NCI-H146 (cell line): ENCODE data around the gene TMEM62.
"Not testable (repeated sequence)": the region's sequence is repeated elsewhere in the genome, so short reads cannot be mapped to it uniquely, and the experiment has no call there.

Source experiments
- DNase-seq: peaks from one replicate; lab custom pipeline; 2025; lab: John Stamatoyannopoulos, UW

Gene TMEM62

DNA sequence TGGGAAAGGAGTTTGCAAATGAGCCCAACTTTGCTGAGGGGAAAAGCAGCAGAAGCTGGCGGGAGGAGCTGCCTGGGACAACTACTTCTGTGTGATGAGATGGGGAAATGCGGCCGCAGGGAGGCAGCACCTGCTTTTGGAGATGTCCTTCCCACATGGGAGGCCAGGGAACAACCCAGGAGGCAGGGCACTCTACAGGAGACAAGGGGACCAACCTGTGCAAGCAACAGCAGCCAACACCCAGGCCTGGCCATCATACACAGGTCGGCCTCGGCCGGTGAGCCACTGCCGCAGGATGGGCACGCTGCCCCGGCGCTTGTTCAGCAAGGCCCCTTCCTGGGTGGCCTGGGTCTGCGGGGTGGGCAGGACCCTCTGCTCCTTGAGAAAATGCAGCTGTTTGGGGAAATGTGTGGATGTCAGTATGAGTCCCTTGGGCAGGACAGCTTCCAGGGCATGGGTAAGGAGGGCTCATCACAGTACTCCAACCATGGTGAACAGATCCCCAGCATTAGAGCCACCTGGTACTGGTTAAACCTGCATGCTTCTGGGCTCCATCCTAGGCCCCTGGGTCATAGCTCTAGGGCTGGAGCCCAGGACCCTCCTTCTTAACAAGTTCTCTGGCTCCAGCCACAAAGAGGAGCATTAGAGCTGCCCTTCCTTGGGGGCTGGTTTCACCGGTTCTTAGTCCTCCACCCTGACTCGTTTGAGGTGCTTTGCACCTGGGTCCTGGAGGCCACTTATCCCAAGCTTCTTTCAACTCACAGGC is 75.9 kb downstream of the TMEM62 start:
- DNase-seq = peak; percentile 17

DNA sequence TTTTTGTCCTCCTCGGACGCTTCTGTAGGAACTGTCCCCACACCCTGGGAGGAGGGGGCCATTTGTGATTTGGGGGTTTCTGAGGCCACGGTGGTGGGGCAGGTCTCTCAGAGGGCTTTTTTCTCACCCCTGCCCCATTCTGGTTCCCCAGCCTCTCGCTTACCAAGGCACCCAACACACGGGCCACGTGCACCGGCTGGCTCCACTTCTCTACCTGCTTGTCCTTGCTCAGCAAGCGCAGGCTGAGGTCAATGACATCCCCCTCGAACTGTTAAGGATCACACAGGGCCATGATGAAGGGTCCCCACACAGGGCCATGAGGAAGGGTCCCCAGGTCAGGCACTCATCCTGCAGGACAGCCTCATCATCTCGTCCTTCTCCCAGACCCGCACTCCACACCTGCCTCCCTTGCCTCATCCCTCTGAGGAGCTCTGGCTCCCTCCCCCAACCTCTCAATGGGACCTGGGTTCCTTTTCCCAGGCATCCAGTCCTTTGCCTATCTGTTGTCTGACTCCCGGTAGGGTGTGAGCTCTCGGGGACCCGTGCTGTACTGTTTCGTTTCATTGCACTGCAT is 76.9 kb downstream of the TMEM62 start:
- no peak for DNase-seq

DNA sequence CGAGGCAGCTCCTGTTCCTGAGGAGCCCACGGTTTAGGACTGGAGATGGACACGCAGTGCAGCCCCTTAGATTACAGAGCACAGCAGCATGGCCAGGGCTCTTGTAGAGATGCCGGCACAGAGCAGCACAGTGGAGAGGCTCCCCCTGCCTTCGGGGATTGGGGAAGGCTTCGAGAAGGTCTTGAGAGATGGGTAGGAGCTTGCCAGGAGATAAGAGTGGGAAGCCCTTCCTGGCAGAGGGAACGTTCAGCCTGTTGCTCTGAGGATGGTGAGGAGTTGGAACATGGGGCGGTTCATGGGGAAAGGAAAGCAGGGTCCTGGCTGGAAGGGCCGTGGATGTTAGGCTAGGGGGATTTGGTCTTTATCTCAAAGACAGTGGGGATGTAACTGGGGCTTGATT is 77.4 kb downstream of the TMEM62 start:
- DNase-seq = no peak

DNA sequence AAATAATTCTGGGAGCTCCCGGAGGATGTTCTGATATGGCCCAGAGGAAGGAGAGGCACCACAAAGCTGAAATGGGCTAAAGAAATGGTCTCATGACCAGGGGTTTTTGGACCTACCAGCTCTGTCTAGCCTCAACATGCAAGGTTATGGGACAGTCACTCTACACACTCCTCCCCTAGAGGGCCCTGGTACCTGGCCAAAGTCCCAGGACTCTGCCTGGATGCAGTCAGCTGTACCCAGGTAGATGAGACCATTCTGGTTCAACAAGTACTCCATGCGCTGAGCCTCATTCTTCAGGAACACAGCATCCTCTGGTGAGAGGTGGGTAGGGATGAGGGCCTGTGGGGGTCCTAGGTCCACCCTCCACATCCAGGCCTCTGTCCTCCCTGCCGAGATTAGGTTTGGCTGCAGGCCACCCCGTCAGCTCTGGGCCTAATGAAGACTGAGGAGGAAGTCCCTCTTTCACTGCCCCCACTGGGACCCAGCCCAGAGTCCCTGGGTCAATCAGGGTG is 77.9 kb downstream of the TMEM62 start:
- DNase-seq = no peak

DNA sequence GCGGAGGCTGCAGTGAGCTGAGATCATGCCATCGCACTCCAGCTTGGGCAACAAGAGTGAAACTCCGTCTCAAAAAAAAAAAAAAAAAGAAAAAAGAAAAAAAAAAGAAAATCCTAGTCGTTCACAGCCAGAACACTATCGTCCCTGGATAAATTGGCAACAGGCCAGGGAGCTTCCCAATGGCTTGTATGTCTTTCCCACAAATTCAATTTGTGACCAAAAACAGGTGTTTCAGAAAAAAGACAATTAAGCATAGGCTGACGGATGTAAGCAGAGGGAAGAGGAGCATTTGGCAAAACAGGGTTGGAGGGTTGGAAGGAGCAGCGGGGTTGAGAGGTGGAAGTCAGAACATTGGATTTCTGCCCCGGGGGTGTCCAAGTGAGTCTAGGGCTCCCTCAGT is 78.9 kb downstream of the TMEM62 start:
- no peak for DNase-seq

DNA sequence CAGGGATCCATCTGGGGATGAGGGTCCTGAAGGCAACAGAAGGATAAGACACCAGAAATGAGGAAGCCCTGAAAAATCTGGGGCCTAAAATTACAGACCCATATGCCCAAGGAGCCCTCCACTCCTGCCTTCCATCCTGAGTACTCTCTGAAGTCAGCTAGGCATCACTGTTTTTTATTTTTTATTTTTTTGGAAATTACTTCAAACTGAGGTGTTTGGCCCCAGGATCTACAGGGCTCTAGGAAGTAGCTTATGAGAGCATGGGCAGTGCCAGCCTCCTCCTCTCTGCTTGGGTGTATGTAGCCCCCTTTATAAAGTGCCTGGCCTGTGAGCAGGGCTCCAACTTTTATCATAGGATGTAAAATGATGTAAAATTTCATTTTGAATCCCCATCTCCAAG is 79.6 kb downstream of the TMEM62 start:
- DNase-seq = no peak

DNA sequence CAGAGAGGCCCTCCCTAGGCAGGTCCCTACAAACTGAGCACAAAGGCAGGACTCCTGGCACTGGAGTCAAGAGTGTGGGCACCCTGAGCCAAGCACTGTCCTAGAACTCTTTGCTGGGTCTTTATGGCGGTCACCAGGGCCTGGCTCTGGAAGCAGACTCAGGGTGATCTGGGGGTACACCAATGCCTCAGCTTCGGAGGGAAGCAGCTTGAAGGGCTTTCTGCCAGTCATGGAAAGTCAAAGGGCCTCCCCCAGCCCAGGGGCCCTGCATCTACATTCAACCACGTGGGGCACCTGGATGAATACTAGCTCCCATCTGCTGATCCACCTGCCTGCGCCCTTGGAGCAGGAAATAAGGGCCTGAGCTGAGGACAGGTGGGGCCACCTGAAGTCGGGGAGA is 80.1 kb downstream of the TMEM62 start:
- DNase-seq = no peak

DNA sequence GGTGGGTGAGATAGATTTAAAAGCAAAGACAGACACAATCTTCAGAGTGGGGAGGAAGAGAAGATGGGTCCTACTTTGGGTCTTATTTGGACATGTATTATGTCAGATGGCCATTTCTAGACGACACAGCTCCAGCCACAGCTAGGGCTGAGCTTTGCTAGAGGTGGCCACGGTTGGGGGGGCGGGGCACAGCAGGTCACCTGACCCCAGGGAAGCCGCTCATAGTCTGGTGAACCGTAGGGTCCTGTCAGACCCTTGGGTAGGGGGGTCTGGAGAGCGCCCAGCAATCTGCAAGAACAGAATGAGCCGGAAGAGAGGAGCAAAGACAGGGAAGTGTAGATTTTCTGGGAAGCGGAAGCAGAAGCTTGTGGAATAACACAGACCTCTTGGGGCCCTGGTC is 80.8 kb downstream of the TMEM62 start:
- no peak for DNase-seq

DNA sequence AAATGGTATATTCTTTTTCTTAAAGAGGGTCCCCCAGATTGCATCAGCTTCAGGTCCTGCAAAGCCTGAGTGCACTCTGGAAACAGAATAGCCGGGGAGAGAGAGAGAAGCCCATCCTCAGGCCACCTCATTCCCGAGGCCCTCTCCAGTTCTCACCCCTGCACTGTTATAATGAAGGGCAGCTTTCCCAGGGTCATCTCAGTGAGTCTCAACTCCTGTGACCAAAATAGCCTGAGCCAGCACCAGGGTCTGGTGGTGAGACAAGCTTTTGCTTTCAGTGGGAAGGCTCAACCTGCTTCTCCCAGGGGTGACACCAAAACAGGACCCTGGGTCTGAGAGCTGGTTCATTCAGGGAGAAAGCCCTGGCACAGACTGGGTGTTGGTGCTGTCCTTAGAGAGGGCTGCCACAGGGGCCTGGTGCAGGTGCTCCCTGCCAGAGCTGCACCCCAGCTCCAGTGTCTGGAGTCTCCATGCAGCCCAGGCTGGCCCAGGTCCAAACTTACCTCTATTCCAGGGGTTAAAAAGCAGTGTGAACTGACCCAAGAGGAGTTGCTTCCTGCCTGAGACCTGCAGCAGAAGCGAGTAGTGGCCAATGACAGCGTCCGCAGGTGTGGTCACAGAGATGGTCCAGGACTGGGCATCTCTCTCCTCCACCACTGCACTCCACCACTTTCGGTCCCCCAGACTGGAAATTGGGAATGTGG is 81.4 kb downstream of the TMEM62 start:
- no peak for DNase-seq

DNA sequence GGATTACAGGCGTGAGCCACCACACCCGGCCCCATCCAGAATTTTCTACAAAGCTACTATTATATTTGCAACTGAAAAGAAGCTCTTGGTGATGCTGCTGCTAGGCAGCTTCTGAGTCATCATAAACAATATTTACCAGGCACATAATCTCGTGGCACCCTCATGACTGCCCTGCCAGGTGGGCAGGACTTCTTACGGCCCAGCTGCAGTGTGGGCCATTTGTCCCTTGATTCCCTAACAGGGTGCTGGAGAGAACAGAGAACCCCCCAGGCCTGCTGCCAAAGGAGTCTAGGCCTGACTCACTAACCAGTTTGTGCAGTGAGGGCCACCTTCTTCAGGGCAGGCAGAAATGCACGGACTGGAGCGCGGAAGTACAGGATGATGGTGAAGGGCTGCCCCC is 82.6 kb downstream of the TMEM62 start:
- no peak for DNase-seq

DNA sequence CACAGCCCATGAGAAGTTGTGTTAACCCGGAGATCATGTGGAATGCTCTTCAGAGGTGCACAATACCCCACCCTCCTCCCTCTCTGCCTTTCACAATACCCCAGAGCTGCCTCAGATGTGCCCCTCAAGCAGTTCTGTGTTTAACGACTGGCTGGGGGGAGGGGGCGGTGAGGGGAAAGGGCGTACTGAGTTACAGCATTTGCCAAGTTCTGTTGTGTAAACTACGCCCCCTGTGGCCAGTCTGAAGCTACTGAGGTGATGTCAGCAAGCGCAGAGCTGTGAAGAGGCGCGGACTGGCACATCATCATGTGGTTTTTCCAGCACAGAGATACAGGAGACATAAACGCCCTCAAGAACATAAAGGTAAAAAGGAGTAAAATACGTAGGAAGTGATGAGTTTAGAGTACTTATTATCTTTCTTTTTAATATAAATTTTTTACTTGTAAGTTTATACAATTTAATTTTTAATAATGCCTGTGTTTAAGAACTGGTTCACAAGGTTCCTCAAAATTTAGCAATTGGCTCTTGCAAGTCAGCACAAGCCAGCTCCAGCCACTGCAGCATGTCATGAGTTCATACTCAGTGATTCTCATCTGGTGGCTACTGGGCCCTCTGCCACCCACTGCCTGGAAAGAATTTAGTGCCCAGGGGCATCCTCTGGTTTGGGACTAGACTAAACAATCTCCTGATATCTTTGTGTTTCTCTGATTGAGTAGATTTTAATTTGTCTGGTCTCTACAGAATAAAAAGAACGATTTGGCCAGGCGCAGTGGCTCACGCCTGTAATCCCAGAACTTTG is 85.7 kb downstream of the TMEM62 start:
- no peak for DNase-seq

DNA sequence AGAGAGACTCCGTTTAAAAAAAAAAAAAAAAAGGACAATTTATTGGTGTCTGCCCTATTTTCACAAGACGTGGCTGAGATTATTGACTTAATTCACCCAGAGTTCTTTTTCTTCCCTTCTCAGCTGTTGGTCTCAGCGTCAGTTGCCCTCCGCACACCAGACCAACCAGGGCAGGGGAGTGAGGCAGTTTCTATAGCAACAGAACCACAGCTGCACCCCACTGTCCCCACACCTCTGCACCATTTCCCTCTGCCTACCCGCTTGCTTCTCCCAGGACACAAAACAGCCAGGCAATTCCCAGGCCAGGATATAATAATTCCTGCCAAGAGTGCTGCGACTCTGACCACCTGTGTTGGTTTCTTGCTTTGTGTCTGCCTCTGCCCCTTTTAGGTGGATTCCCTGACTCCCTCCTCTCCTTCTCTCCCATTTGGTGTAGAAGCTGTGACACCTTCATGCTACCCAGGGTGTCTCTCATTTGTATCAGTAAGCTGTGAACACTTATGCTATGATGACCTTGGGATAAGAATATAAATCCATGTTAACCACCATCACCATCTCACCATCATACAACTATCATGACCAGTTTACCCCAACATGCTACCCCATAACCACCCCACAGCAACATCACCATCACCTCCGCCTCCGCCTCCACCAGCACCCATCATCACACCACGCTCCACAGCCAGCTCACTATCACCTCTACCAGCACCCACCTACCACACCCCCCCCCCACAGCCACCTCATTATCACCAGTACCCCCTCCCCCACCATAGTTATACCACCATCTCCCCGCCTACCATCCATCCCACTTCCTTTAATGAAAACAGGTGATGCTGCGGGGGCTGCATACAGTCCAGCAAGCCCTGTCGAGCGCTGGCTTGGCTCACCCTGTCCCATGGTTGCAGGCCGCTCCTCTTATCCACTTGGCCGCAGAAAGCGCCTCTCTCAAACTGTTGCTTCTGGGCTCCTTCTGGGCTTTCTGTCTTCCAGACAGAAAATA is 86.8 kb downstream of the TMEM62 start:
- DNase-seq = no peak

DNA sequence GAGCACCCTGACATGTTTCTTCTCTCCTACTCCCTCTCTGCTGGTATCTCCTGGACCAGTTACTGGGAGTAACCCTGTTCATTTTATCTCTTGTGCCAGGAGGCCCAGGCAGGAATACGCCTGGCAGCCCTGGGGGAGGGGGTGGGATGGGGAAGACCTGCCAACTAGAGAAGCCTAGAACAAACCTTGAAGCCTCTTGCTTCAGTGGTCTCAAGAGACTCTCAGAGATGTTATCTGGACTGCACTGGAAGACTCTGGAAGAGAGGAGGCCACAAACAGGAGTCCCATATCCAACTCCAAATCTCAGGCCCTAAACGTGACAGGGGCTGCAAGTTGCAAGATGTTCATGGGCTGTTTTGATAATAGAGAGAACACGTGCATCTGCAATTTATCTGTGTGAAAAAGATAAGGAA is 87.6 kb downstream of the TMEM62 start, which contains the start of gene EPB42:
EPB42 (minus strand) TSS at position 28 of the 413 bp plus-strand sequence. CDS start 193 bp downstream, outside the sequence.
- no peak for DNase-seq

DNA sequence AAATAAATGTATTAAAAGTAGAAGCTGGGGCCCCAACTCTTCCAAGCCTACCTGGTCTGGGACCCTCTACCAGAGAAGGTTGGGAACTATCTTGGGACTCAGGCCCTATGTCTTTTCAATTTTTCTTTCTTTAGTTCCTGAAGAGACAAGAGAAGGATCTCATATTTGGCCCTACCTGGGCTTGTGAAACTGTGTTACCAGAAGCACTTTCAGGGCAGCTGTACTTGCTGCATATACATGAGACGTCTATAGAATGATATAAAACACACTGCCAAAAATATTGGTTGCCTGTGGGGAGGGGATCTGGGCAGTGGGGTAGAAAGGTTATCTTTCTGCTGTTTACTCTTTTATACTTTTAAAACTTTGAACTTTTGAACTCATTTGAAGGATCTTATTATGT is 88.0 kb downstream of the TMEM62 start:
- no peak for DNase-seq

DNA sequence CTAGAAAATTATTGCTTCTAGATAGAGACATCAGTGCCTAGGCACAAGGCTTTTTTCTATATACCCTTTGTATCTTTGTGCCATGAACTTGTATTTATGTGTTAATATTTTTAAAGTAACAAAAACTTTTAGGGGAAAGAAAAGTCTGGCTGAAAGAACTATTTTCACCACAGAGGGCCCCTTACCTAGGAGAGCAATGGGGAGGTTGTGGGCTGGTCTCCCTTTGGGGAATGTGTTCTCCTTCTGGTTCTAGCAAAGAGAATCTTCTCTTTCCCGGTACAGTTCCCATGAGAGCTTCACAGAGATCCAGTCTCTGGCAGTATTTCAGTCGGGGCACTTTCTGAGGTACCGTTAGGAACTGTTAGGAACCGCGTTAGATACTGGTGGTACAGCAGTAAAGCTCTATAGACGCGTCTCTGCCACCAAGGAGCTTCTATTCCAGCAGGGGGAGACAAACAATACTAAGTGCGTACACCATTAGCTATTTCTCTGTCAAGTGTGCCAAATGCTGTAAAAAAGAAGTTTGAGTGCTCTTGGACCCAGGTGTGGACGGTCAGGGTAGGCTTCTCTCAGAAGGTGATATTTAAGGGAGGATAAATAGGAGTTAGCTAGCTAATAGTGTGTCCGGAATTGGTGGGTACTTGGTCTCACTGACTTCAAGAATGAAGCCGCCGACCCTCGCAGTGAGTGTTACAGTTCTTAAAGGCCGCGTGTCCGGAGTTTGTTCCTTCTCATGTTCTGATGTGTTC is 92.0 kb downstream of the TMEM62 start:
- peak; percentile 43 for DNase-seq

DNA sequence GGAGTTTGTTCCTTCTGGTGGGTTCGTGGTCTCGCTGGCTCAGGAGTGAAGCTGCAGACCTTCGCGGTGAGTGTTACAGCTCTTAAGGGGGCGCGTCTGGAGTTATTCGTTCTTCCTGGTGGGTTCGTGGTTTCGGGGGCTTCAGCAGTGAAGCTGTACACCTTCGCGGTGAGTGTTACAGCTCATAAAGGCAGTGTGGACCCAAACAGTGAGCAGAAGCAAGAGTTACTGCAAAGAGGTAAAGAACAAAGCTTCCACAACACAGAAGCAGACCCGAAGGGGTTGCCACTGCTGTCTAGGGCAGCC is 92.5 kb downstream of the TMEM62 start:
- DNase-seq = not testable (repeated sequence)

DNA sequence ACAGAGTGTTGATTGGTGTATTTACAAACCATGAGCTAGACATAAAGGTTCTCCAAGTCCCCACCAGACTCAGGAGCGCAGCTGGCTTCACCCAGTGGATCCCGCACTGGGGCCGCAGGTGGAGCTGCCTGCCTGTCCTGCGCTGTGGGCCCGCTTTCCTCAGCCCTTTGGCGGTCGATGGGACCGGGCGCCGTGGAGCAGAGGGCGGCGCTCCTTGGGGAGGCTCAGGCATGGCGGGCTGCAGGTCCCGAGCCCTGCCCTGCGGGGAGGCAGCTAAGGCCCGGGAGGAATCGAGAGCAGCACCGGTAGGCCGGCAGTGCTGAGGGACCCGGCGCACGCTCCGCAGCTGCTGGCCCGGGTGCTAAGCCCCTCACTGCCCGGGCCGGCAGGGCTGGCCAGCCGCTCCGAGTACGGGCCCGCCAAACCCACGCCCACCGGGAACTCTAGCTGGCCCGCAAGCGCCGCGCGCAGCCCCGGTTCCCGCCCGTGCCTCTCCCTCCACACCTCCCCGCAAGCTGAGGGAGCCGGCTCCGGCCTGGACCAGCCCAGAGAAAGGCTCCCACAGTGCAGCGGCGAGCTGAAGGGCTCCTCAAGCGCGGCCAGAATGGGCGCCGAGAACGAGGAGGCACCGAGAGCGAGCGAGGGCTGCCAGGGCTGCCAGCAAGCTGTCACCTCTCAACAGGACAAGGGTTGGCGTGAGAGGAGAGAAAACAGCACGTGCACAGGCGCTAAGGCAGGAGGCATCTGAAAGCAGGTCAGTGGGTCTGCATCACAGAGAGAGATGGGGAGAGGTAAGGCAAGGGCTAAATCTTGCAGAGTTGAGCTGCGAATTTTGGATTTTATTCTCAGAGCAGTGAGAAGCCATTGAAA is 93.3 kb downstream of the TMEM62 start:
- no peak for DNase-seq

DNA sequence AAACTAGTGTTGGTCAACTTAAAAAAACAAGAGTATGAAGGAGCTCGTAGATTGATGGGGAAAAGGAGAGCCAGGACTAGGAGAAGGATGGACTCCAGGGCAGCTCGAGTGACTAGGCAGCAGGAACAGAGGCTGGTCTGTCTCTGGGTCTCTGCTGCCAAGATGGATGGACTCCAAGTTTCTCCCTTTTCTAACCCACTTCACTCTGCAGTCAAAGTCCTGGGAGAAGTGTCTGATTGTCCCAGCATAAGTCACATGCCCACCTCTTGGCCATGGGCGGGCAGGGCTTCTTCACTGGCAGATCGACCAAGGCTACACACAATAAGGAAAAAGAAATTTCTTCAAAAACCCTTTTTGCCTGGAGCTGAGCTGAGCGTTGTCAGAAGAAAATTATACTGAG is 96.6 kb downstream of the TMEM62 start:
- DNase-seq = no peak

DNA sequence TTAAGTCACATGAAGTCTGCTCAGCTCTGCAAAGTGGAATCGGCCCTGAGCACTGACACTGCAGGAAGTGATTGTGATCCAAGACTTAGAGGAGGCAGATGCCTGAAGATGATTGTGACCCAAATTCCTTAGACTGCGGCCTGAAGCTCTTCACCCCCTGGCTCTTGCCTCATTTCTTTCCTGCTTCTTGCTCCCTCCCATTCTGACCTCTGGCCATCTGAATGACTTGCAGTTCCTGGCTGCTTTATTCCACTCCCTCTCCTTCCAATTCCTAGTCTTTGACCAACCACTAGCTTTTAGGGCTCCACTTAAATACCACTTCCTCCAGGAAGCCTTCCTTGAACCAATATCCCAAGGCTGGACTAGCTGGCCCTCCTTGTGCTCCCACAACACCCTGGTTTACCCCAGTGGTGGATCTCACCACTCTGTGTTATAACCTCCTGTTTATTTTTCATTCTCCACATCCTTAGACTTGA is 97.3 kb downstream of the TMEM62 start:
- no peak for DNase-seq
